ENCODE data around the gene TMEM245.
"Not testable (repeated sequence)": the region's sequence is repeated elsewhere in the genome, so short reads cannot be mapped to it uniquely, and the experiment has no call there.

The TMEM245 gene

DNA sequence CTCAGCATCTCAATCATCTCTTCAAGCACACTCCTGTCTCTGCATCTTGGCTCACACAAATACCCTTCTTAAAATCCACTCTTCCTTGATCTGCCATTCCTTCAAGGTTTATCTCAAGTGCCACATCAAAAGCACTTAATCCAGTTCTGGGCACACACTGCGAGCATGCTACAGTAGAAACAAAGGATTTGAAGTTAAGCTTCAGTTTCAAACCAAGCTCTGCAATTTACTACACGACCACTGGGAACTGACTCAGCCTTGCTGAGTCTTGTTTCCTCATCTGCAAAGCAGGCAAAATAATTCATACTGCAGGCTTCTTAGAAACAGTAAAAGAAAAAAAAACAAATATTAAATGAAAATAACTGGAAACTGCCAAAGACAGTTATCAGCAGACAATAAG lies 56.0 kb downstream of the TMEM245 start:
- no peak for DNase-seq (ENCODE audit: low read depth)

GRCh38 chr9:109062543-109062942 lies 57.2 kb downstream of the TMEM245 start:
- DNase-seq (ENCODE audit: low read depth): no peak

DNA sequence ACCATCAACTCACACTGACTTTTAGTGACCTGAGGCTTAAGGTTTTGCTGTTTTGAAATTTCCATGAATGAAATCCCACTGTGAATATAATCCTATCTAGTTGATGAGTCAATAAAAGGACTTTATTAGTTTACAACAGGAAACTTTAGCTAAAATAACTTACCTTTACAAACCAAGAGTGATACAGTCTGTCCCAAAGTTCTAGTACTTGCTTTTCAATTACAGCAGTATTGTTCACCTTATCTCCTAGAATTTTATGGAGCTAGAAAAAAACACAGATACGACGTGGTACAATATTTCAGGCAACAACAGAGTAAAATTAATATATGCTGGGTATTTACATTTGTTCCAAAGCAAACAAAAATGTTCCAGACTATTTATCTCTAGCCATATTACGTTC lies 59.6 kb downstream of the TMEM245 start:
- DNase-seq (ENCODE audit: low read depth): no peak

- DNase-seq (ENCODE audit: low read depth): not testable (repeated sequence)
Observed at GRCh38 chr9:109053121-109053520, 66.6 kb downstream of the TMEM245 start.

GRCh38 chr9:109052416-109052815 lies 67.3 kb downstream of the TMEM245 start:
- no peak for DNase-seq (ENCODE audit: low read depth)

GRCh38 chr9:109051733-109052132 lies 68.0 kb downstream of the TMEM245 start:
- no peak for DNase-seq (ENCODE audit: low read depth)

DNA sequence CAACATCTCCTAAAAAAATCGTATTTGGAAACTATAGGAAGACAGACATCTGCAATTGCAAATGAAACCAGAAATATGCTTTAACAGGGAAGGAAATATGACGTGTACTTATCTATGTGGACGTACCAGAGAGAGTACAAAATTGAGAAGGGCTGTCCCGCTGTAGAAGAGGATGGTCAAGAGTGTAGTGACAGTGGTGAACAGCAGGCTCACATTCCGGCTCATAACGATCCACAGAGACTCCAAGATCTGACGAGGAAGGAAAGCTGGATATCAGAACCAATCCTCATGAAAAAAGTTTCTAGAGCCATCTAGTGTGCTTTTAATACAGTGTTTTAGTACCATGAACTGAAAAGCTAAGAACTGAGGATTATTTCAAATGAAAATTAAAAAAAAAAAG lies 69.3 kb downstream of the TMEM245 start:
- no peak for DNase-seq (ENCODE audit: low read depth)

GRCh38 chr9:109048822-109049221 lies 70.9 kb downstream of the TMEM245 start:
- DNase-seq (ENCODE audit: low read depth): no peak

- DNase-seq (ENCODE audit: low read depth): no peak
Observed at GRCh38 chr9:109047259-109047658, 72.5 kb downstream of the TMEM245 start.

DNA sequence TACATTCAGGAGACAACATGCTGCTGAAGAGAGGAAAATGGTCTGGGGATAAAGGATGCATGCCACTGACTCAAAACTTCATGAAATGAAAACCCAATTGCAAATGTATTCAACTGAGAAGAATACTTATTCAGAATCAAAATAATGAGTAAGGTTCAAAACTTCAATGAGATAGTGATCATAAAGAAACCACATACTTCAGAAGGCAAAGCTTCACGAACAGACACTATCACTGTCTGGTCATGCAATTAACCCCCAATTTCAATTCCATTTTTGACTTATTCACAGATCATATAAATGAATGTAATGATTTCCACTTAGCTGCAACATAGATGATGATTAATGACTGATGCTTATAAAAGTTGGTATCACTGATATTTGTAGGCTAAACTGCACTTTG lies 73.4 kb downstream of the TMEM245 start:
- DNase-seq (ENCODE audit: low read depth): no peak

- DNase-seq (ENCODE audit: low read depth): no peak
Observed at GRCh38 chr9:109043578-109043977, 76.2 kb downstream of the TMEM245 start.

- no peak for DNase-seq (ENCODE audit: low read depth)
Observed at GRCh38 chr9:109040571-109040970, 79.2 kb downstream of the TMEM245 start.

GRCh38 chr9:109039539-109039938 lies 80.2 kb downstream of the TMEM245 start:
- DNase-seq (ENCODE audit: low read depth): no peak

DNA sequence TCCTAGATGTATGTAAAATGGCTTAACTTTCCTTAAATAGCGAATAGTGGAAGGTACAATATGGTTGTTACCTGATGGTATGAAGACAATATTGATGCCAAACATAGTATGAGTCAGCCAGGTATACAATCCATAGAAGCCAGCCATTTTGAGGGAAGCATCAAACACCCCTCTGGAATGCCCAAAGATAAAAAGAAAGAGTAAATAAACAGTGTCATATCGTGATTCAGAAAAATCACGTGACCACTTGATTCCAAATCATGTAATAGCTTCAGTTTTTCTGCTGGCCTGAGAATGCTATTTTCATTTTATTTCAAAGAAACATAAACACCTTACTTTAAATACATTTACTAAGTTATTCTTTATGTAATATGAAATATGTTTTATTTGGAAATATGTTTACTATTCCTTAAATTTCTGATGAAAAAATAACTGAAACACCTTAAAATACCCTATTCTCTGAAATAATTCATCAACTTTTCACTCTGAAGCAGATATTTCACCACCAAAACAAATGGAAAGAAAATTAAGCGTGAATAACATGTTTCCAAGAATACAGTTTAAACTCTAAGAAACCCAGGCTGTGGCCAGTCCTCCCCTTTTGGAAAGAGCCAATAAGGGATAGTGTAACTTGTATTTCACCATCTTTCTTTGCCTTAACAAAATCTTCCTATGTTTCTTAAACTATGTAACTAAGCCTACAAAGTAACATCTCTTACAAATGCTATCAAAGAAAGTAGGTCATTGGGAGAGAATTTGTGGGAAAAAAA lies 81.6 kb downstream of the TMEM245 start:
- no peak for DNase-seq (ENCODE audit: low read depth)

DNA sequence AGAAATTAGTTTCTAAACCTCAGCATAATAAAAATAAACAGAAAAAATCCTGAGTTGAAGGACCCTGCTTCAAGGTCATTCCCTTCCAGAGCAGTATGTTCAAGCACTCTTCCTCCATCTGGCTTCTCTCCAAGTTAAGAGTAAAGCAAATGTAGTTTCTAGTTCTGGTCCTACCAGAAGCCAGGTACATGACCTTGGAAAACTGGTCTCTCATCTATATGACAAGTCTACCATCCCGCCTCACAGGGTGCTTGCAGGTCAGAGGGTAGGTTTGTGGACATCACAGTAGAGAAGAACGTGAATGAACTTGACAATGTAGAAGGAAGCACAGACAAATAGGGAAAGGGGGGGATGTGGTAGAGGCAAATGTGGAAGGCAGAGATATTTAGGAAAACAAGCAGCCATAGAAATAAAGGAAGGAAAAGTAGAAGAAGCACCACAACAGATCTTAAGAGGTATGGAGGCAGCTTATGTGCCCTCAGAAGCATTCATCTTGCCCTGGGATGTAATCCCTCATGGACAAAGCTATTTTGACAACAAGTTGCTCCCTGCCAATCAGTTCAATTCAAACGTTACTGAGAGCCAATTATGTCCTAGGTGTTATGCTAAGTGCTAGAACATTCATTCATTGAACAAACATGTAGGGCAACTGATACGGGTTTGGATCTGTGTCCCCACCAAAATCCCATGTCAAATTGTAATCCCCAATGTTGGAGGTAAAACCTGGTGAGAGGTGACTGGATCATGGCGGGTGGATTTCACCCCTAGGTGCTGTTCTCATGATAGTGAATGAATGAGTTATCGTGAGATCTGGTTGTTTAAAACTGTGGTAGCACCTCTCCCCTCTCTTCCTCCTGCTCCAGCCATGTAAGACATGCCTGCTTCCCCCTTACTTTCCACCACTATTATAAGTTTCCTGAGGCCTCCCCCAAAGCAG lies 82.7 kb downstream of the TMEM245 start:
- no peak for DNase-seq (ENCODE audit: low read depth)

GRCh38 chr9:109035684-109036423 lies 83.9 kb downstream of the TMEM245 start:
- DNase-seq (ENCODE audit: low read depth): no peak

- no peak for DNase-seq (ENCODE audit: low read depth)
Observed at GRCh38 chr9:109033941-109034700, 85.6 kb downstream of the TMEM245 start.

- DNase-seq (ENCODE audit: low read depth): no peak
Observed at GRCh38 chr9:109031241-109031640, 88.5 kb downstream of the TMEM245 start.

DNA sequence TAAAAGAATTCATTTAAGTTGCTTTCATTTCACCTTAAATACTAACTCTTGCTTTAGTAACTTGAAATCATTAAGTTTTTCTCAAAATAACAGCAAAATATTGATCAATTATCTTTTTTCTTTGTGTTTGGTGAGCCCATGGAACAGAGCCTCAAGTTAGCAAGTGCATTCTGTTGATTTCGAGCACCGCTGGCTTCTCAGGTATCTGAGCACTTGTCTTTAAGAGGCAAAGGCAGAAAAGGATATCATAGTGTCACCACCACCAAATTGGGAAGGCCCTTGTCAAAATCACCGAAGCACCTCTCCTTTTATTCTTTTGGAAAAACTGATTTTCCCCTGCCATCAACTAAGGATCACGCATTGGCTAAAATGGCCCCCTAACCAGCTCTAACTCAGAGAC lies 89.3 kb downstream of the TMEM245 start:
- DNase-seq (ENCODE audit: low read depth): no peak

DNA sequence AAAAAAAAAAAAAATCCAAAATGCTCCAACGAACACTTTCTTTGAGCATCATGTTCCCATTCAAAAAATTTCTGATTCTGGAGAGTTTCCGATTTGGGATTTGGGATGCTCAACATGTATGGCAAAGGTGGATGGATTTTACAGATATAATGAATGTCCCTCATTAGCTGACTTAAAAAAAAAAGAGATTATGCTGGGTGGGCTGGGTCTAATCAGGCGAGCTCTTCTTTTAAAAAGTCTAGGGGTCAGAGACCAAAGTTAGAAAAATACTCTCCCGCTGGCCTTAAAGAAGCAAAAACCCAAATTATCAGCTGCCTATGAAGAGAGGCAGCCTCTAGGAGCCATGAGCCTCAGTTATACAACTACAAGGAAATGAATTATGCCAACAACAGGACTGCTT lies 91.3 kb downstream of the TMEM245 start:
- no peak for DNase-seq (ENCODE audit: low read depth)

DNA sequence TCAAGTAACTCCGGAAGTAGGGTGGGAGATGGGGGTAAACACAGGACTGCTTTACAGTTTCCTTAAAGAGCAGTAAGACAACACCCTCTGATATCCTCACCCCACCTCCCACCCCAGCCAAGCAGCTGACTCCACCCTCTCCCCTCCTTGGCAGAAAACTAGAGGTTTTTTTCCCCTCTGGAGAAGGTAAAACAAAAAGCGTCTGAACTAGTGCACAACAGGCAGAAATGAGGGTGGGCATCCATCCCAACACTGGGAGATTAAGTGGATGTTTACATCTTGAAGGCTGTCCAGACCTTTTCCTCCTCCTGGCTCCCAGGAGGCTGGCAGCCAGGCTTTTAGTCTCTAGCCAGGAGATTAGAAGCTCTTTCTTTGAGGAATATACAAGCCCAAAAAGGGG lies 92.6 kb downstream of the TMEM245 start:
- DNase-seq (ENCODE audit: low read depth): no peak

DNA sequence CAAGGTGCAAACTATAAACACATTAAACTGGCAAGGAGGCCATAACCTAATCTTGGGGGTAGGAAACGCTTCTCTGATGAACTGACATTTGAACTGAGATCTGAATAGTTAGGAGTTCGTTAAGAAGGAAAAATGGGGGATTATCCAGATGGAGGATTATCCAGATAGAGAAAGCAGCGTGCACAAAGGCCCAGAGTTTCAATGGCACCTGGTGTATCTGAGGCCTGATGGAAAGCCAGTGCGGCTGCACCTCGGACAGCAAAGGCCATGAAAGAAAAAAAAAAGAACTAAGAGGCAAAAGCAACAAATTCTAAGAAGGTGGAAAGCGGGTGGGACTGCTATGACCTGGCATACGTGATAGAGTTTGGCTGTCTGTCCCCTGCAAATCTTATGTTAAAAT lies 93.4 kb downstream of the TMEM245 start:
- no peak for DNase-seq (ENCODE audit: low read depth)
